ENCODE measurements around the gene SMIM10L2A.

GRCh38 chrX:135382260-135382659 lies 39.5 kb upstream of the SMIM10L2A start:
- no peak for TF ChIP-seq NFRKB (IDR thresholded peaks at IDR 0.05)
- no peak for TF ChIP-seq SUZ12 (IDR thresholded peaks at IDR 0.05)
- no peak for TF ChIP-seq FOXM1 (IDR thresholded peaks at IDR 0.05; ENCODE audit: borderline replicate concordance)
- no peak for TF ChIP-seq SP1 (IDR thresholded peaks at IDR 0.05)
- no peak for TF ChIP-seq FOXA1 (IDR thresholded peaks at IDR 0.05)
- TF ChIP-seq L3MBTL2 (conservative IDR thresholded peaks at IDR 0.05): no peak
- TF ChIP-seq, protein P1, sequence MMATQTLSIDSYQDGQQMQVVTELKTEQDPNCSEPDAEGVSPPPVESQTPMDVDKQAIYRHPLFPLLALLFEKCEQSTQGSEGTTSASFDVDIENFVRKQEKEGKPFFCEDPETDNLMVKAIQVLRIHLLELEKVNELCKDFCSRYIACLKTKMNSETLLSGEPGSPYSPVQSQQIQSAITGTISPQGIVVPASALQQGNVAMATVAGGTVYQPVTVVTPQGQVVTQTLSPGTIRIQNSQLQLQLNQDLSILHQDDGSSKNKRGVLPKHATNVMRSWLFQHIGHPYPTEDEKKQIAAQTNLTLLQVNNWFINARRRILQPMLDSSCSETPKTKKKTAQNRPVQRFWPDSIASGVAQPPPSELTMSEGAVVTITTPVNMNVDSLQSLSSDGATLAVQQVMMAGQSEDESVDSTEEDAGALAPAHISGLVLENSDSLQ (IDR thresholded peaks at IDR 0.05): no peak
- TF ChIP-seq TARDBP (IDR thresholded peaks at IDR 0.05): no peak
- no peak for TF ChIP-seq ELF4 (IDR thresholded peaks at IDR 0.05)
- TF ChIP-seq FOXK2 (IDR thresholded peaks at IDR 0.05): no peak
- TF ChIP-seq CTBP1 (IDR thresholded peaks at IDR 0.05; ENCODE audit: borderline replicate concordance): no peak
- no peak for TF ChIP-seq BHLHE40 (IDR thresholded peaks at IDR 0.05; ENCODE audit: borderline replicate concordance)

Measured in HEK293T (cell line).